HEK293 (cell line): ENCODE measurements around the gene MTG1.
A peak's percentile ranks its signal among the peaks of the same experiment; 100 is the strongest.

ENCODE experiments used
- EGR2 ChIP-seq: fragments of 450-650 bp; formaldehyde crosslinking; IDR thresholded peaks from 2 replicates; pipeline ENCODE4 v1.5.1; 2016; ENCODE audit warnings: low read depth, missing biosample characterization, missing genetic modification characterization
- GLIS1 ChIP-seq: fragments of 450-650 bp; formaldehyde crosslinking; IDR thresholded peaks from 2 replicates; pipeline ENCODE4 v1.5.1; 2016; ENCODE audit warnings: missing biosample characterization, missing genetic modification characterization
- INSM2 ChIP-seq: fragments of 450-650 bp; formaldehyde crosslinking; IDR thresholded peaks from 2 replicates; pipeline ENCODE4 v1.5.1; 2016; ENCODE audit warnings: missing biosample characterization, missing genetic modification characterization
- KLF1 ChIP-seq: fragments of 450-650 bp; formaldehyde crosslinking; IDR thresholded peaks from 2 replicates; pipeline ENCODE4 v1.5.1; 2016; ENCODE audit warnings: missing biosample characterization, missing genetic modification characterization
- KLF8 ChIP-seq: fragments of 450-650 bp; formaldehyde crosslinking; IDR thresholded peaks from 2 replicates; pipeline ENCODE4 v1.5.1; 2016; ENCODE audit warnings: missing biosample characterization, missing genetic modification characterization
- MYNN ChIP-seq: fragments of 450-650 bp; formaldehyde crosslinking; IDR thresholded peaks from 2 replicates; pipeline ENCODE4 v1.5.1; 2016; ENCODE audit warnings: missing biosample characterization, missing genetic modification characterization, borderline replicate concordance
- PRDM1 ChIP-seq: fragments of 450-650 bp; formaldehyde crosslinking; IDR thresholded peaks from 2 replicates; pipeline ENCODE4; 2016; ENCODE audit warnings: missing biosample characterization, missing genetic modification characterization
- PRDM6 ChIP-seq: fragments of 450-650 bp; formaldehyde crosslinking; IDR thresholded peaks from 2 replicates; pipeline ENCODE4 v1.5.1; 2017; ENCODE audit warnings: missing biosample characterization, missing genetic modification characterization
- SETDB1 ChIP-seq: IDR thresholded peaks from one replicate; pipeline ENCODE4 v1.6.1; 2017; ENCODE audit warnings: mild to moderate bottlenecking, low read length, moderate library complexity, mixed read lengths; ENCODE audit not compliant: insufficient read length
- SP2 ChIP-seq: fragments of 450-650 bp; formaldehyde crosslinking; IDR thresholded peaks from 2 replicates; pipeline ENCODE4 v1.5.1; 2016; ENCODE audit warnings: missing biosample characterization, missing genetic modification characterization
- SP3 ChIP-seq: fragments of 450-650 bp; formaldehyde crosslinking; IDR thresholded peaks from 2 replicates; pipeline ENCODE4 v1.5.1; 2016; ENCODE audit warnings: missing biosample characterization, missing genetic modification characterization
- ZIC2 ChIP-seq: fragments of 450-650 bp; formaldehyde crosslinking; IDR thresholded peaks from 2 replicates; pipeline ENCODE4 v1.5.1; 2016; ENCODE audit warnings: missing biosample characterization, missing genetic modification characterization
- ZNF121 ChIP-seq: fragments of 450-650 bp; formaldehyde crosslinking; IDR thresholded peaks from 2 replicates; pipeline ENCODE4 v1.5.1; 2016; ENCODE audit warnings: missing biosample characterization, missing genetic modification characterization
- ZNF133 ChIP-seq: fragments of 450-650 bp; formaldehyde crosslinking; IDR thresholded peaks from 2 replicates; pipeline ENCODE4 v1.5.1; 2016; ENCODE audit warnings: missing biosample characterization, missing genetic modification characterization
- ZNF146 ChIP-seq: fragments of 450-650 bp; formaldehyde crosslinking; IDR thresholded peaks from 2 replicates; pipeline ENCODE4 v1.5.1; 2016; ENCODE audit warnings: missing biosample characterization, missing genetic modification characterization
- ZNF174 ChIP-seq: fragments of 450-650 bp; formaldehyde crosslinking; IDR thresholded peaks from 2 replicates; pipeline ENCODE4 v1.5.0; 2017; ENCODE audit warnings: missing biosample characterization, mild to moderate bottlenecking, missing genetic modification characterization
- ZNF211 ChIP-seq: fragments of 450-650 bp; formaldehyde crosslinking; IDR thresholded peaks from 2 replicates; pipeline ENCODE4 v1.5.1; 2016; ENCODE audit warnings: low read depth, missing biosample characterization, missing genetic modification characterization
- ZNF248 ChIP-seq: fragments of 450-650 bp; formaldehyde crosslinking; IDR thresholded peaks from 2 replicates; pipeline ENCODE4 v1.5.1; 2017; ENCODE audit warnings: missing biosample characterization, missing genetic modification characterization
- ZNF266 ChIP-seq: fragments of 450-650 bp; formaldehyde crosslinking; IDR thresholded peaks from 2 replicates; pipeline ENCODE4 v1.5.1; 2016; ENCODE audit warnings: missing biosample characterization, missing genetic modification characterization, low read depth
- ZNF398 ChIP-seq: fragments of 450-650 bp; formaldehyde crosslinking; IDR thresholded peaks from 2 replicates; pipeline ENCODE4 v1.5.1; 2017; ENCODE audit warnings: missing biosample characterization, missing genetic modification characterization
- ZNF404 ChIP-seq: fragments of 450-650 bp; formaldehyde crosslinking; IDR thresholded peaks from 2 replicates; pipeline ENCODE4 v1.5.1; 2017; ENCODE audit warnings: missing biosample characterization, missing genetic modification characterization
- ZNF416 ChIP-seq: fragments of 450-650 bp; formaldehyde crosslinking; IDR thresholded peaks from 2 replicates; pipeline ENCODE4 v1.5.1; 2016; ENCODE audit warnings: missing biosample characterization, missing genetic modification characterization
- ZNF433 ChIP-seq: fragments of 450-650 bp; formaldehyde crosslinking; IDR thresholded peaks from 2 replicates; pipeline ENCODE4 v1.5.1; 2016; ENCODE audit warnings: missing biosample characterization, missing genetic modification characterization, low read depth
- ZNF449 ChIP-seq: fragments of 450-650 bp; formaldehyde crosslinking; IDR thresholded peaks from 2 replicates; pipeline ENCODE4 v1.5.1; 2017; ENCODE audit warnings: missing biosample characterization, mild to moderate bottlenecking, missing genetic modification characterization, moderate library complexity
- ZNF510 ChIP-seq: fragments of 450-650 bp; formaldehyde crosslinking; IDR thresholded peaks from 2 replicates; pipeline ENCODE4 v1.5.1; 2018; ENCODE audit warnings: mild to moderate bottlenecking, missing genetic modification characterization, missing biosample characterization; ENCODE audit not compliant: insufficient replicate concordance
- ZNF549 ChIP-seq: fragments of 450-650 bp; IDR thresholded peaks from 2 replicates; pipeline ENCODE4 v1.5.1; 2018; ENCODE audit warnings: missing biosample characterization, missing genetic modification characterization, mild to moderate bottlenecking, inconsistent platforms, moderate library complexity
- ZNF571 ChIP-seq: fragments of 450-650 bp; formaldehyde crosslinking; IDR thresholded peaks from 2 replicates; pipeline ENCODE4 v1.5.0; 2017; ENCODE audit warnings: missing biosample characterization, missing genetic modification characterization
- ZNF600 ChIP-seq: fragments of 450-650 bp; formaldehyde crosslinking; IDR thresholded peaks from 2 replicates; pipeline ENCODE4 v1.5.1; 2016; ENCODE audit warnings: missing biosample characterization, missing genetic modification characterization
- ZNF610 ChIP-seq: fragments of 450-650 bp; formaldehyde crosslinking; IDR thresholded peaks from 2 replicates; pipeline ENCODE4 v1.5.1; 2016; ENCODE audit warnings: missing biosample characterization, missing genetic modification characterization, borderline replicate concordance
- ZNF621 ChIP-seq: fragments of 450-650 bp; formaldehyde crosslinking; IDR thresholded peaks from 2 replicates; pipeline ENCODE4 v1.5.1; 2017; ENCODE audit warnings: missing biosample characterization, missing genetic modification characterization
- ZNF623 ChIP-seq: fragments of 450-650 bp; formaldehyde crosslinking; IDR thresholded peaks from 2 replicates; pipeline ENCODE4 v1.5.1; 2016; ENCODE audit warnings: missing biosample characterization, missing genetic modification characterization
- ZNF626 ChIP-seq: fragments of 450-650 bp; sonication (Bioruptor Pico); formaldehyde crosslinking; IDR thresholded peaks from 2 replicates; pipeline ENCODE4 v1.5.1; 2018; ENCODE audit warnings: missing biosample characterization, missing genetic modification characterization, inconsistent platforms
- ZNF692 ChIP-seq: fragments of 450-650 bp; formaldehyde crosslinking; IDR thresholded peaks from 2 replicates; pipeline ENCODE4 v1.5.1; 2016; ENCODE audit warnings: missing biosample characterization, missing genetic modification characterization
- ZNF776 ChIP-seq: fragments of 450-650 bp; formaldehyde crosslinking; IDR thresholded peaks from 2 replicates; pipeline ENCODE4 v1.5.0; 2017; ENCODE audit warnings: missing biosample characterization, missing genetic modification characterization, borderline replicate concordance

The MTG1 gene

GRCh38 chr10:133394064-133394663 lies at the start of gene MTG1 (continued):
- TF ChIP-seq ZNF133 (no peak), GLIS1 (tag by site-specific recombination) (peak; percentile 95), ZNF266 (tag by site-specific recombination) (no peak), ZNF121 (tag by site-specific recombination) (no peak), KLF1 (tag by site-specific recombination) (peak; percentile 83), ZNF211 (tag by site-specific recombination) (no peak), ZNF174 (tag by site-specific recombination) (no peak), ZNF610 (tag by site-specific recombination) (peak; percentile 80; the same call in 1 of the 2 replicates), ZNF146 (peak; percentile 70; the same call in 1 of the 2 replicates), ZIC2 (peak; percentile 95), KLF8 (tag by site-specific recombination) (peak; percentile 63; the same call in 1 of the 2 replicates), ZNF398 (tag by site-specific recombination) (peak; percentile 49; the same call in 1 of the 2 replicates), SETDB1 (no peak), ZNF571 (tag by site-specific recombination) (no peak), INSM2 (tag by site-specific recombination) (peak; percentile 73), ZNF416 (tag by site-specific recombination) (no peak), MYNN (tag by site-specific recombination) (no peak), EGR2 (tag by site-specific recombination) (peak; percentile 43), ZNF623 (tag by site-specific recombination) (no peak), PRDM6 (tag by site-specific recombination) (no peak), ZNF248 (no peak), ZNF600 (tag by site-specific recombination) (peak; percentile 68), ZNF776 (tag by site-specific recombination) (no peak), ZNF449 (tag by site-specific recombination) (no peak; the same call in 1 of the 2 replicates), PRDM1 (no peak), ZNF626 (no peak), ZNF404 (no peak), SP2 (tag by site-specific recombination) (peak; percentile 86), ZNF549 (tag by site-specific recombination) (no peak), ZNF621 (tag by site-specific recombination) (no peak), ZNF510 (tag by site-specific recombination) (no peak), SP3 (tag by site-specific recombination) (peak; percentile 95), ZNF692 (tag by site-specific recombination) (peak; percentile 83), ZNF433 (tag by site-specific recombination) (no peak)
